HepG2 (cell line): ENCODE results near the gene RBM5.

Experiments used
- KDM5B ChIP-seq: sonication (generic); formaldehyde crosslinking; IDR thresholded peaks from 2 replicates; pipeline ENCODE4 v1.4.0; 2020; ENCODE audit warnings: missing genetic modification reagents, mild to moderate bottlenecking, borderline replicate concordance
- MTA1 ChIP-seq: sonication (generic); formaldehyde crosslinking; IDR thresholded peaks from 2 replicates; pipeline ENCODE4 v1.4.0; 2020; ENCODE audit warnings: missing genetic modification reagents, mild to moderate bottlenecking, borderline replicate concordance
- NFIC ChIP-seq: IDR thresholded peaks from 2 replicates; pipeline ENCODE4 v1.6.1; 2012; ENCODE audit warnings: mild to moderate bottlenecking, low read length, inconsistent platforms
- TCF7L2 ChIP-seq: IDR thresholded peaks from 2 replicates; pipeline ENCODE4 v1.6.1; 2011; ENCODE audit warnings: mild to moderate bottlenecking, low read depth, low read length, moderate library complexity
- YY1 ChIP-seq: IDR thresholded peaks from 2 replicates; pipeline ENCODE4 v1.6.1; 2011; ENCODE audit warnings: low read length, low read depth, moderate library complexity, mild to moderate bottlenecking; ENCODE audit not compliant: insufficient read depth, insufficient replicate concordance
- ZNF567 ChIP-seq: sonication (generic); formaldehyde crosslinking; IDR thresholded peaks from 2 replicates; pipeline ENCODE4 v1.8.1; 2023; ENCODE audit warnings: mild to moderate bottlenecking, missing genetic modification reagents, borderline replicate concordance
- TF ChIP-seq, protein P1 (sequence below): sonication (generic); formaldehyde crosslinking; IDR thresholded peaks from 2 replicates; pipeline ENCODE4; 2020; ENCODE audit warnings: missing genetic modification reagents, mild to moderate bottlenecking, borderline replicate concordance

DNA sequence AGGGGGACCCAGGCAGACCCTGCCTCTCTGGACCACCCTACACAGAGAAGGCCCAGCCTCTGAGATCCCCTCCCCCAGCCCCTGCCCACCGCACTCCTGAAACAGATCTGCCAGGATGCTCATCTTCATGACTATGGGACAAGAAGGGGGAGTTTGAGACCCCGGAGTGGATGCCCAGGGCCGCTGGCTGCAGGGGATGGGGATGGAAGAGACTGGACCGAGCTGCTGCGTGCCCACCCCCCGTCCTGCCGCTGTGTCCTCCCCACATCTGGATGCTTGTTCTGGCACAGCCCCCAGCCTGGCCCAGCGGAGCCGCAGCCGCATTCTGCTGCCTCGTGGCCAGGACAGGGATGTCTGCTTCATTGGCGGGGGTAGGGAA lies 36.1 kb downstream of the RBM5 start:
- no peak for TF ChIP-seq MTA1
- TF ChIP-seq KDM5B: no peak
- TF ChIP-seq, protein P1, sequence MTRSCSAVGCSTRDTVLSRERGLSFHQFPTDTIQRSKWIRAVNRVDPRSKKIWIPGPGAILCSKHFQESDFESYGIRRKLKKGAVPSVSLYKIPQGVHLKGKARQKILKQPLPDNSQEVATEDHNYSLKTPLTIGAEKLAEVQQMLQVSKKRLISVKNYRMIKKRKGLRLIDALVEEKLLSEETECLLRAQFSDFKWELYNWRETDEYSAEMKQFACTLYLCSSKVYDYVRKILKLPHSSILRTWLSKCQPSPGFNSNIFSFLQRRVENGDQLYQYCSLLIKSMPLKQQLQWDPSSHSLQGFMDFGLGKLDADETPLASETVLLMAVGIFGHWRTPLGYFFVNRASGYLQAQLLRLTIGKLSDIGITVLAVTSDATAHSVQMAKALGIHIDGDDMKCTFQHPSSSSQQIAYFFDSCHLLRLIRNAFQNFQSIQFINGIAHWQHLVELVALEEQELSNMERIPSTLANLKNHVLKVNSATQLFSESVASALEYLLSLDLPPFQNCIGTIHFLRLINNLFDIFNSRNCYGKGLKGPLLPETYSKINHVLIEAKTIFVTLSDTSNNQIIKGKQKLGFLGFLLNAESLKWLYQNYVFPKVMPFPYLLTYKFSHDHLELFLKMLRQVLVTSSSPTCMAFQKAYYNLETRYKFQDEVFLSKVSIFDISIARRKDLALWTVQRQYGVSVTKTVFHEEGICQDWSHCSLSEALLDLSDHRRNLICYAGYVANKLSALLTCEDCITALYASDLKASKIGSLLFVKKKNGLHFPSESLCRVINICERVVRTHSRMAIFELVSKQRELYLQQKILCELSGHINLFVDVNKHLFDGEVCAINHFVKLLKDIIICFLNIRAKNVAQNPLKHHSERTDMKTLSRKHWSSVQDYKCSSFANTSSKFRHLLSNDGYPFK (CRISPR knock-in tag): no peak
- no peak for TF ChIP-seq YY1
- TF ChIP-seq TCF7L2: no peak
- no peak for TF ChIP-seq NFIC
- no peak for TF ChIP-seq ZNF567
